ENCODE data around the gene LCN15. TPM values are rescaled to one million over a fixed set of nuclear protein-coding genes. Genes with fewer than 3 reads are reported as not detected.
A peak's percentile ranks its signal among the peaks of the same experiment; 100 is the strongest.

Gene LCN15
- total RNA-seq, 4 donors from 2014 or later = 6.4 to 11.9 TPM; not detected in 2

DNA sequence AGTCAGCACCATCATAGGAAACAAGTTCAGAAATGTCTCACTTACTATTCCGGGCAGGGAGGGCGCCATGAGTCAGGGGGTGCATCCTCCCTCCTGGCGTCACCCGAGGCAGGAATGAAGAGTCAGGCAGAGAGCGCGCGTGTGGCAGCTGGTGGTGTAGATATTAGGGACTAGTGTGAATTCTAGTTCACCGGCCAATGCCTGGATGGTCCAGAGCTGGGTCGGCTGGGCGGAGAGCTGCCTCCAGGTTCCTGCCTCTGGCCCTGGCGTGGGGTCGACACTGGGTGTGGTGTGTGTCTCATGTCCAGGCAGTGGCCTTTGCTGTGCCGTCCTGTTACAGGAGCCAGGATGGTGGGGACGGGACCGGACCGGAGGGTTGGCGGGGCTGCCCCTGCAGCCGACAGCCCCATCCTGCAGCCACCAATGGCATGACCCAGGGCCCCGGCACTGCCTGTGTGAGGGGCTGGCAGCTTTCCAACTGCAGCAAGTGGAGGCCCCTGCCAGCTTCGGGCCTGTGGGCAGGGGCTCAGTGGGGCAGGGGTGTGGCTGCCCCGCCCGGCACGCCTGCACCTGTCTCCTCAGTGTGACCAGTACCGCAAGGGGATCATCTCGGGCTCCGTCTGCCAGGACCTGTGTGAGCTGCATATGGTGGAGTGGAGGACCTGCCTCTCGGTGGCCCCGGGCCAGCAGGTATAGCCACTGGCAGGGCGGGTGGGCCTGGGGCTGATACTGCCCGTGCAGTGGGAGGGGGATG, 42.8 kb downstream of the LCN15 start:
- DNase-seq = no peak
- Histone ChIP-seq H3K4me3 (no peak overlapping the region), H3K27ac (peak overlapping the region in 1 of 4 donors; percentile 31), H3K36me3 (peaks cover 0 to 22% (median 9%) of the 10 kb centered on the region in 4 donors), H3K4me1 (peaks cover 12 to 34% (median 25%) of the 10 kb centered on the region in 4 donors), H3K27me3 (peaks cover 19% of the 10 kb centered on the region), H3K9me3 (no peaks in the 10 kb centered on the region)
- intact Hi-C loops (cut with DNase I; ENCODE audit: low total_unique reads) = loop anchor here (1.0 kb wide), 1 partner anchor 46 kb away; no protein-coding TSS in a partner anchor
- no peak for TF ChIP-seq POLR2A (IDR thresholded peaks at IDR 0.05)
- peak in 2 of 3 donors; percentile 7 to 29 for TF ChIP-seq POLR2AphosphoS5 (IDR thresholded peaks at IDR 0.05)
- in situ Hi-C loops (cut with MboI; ENCODE audit: low pct_ligation_motif_present in 1 of 4, low pct_unique_long_range_greater_than_20kb in 1 of 4, low sequenced_read_pairs in 3 of 4) = no loop called here
- WGBS, 2 donors (ENCODE audit: low coverage in 1 of 2) = 60 to 69% methylated on average over 3 to 27 of the region's 30 CpGs

DNA sequence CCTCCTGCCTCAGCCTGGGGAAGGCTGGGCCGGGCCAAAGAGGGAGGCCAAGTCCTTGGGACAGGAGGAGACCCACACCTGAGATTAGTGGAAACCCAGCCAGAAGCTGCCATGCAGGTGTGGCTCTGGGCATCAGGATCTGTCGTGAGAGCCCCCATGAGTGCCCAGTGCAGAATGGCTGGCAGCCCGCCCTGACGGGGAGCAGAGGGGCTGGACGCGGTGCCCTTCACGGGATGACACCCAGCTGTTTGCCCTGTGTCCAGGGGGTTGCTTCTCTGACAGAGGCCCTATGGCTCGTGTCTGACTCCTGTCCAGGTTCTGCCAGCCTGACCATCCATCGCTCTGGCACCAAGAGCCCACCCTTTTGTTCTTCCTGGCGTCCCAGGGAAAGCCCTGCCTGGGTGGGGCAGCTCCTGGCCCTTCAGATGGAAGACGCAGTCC, 43.4 kb downstream of the LCN15 start:
- no peak for TF ChIP-seq POLR2AphosphoS5 (IDR thresholded peaks at IDR 0.05)
- TF ChIP-seq EP300 (IDR thresholded peaks at IDR 0.05; ENCODE audit: low read depth) = no peak
- no peak for TF ChIP-seq POLR2A (IDR thresholded peaks at IDR 0.05)
- TF ChIP-seq, protein P1, sequence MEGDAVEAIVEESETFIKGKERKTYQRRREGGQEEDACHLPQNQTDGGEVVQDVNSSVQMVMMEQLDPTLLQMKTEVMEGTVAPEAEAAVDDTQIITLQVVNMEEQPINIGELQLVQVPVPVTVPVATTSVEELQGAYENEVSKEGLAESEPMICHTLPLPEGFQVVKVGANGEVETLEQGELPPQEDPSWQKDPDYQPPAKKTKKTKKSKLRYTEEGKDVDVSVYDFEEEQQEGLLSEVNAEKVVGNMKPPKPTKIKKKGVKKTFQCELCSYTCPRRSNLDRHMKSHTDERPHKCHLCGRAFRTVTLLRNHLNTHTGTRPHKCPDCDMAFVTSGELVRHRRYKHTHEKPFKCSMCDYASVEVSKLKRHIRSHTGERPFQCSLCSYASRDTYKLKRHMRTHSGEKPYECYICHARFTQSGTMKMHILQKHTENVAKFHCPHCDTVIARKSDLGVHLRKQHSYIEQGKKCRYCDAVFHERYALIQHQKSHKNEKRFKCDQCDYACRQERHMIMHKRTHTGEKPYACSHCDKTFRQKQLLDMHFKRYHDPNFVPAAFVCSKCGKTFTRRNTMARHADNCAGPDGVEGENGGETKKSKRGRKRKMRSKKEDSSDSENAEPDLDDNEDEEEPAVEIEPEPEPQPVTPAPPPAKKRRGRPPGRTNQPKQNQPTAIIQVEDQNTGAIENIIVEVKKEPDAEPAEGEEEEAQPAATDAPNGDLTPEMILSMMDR (IDR thresholded peaks at IDR 0.05) = no peak
- Histone ChIP-seq H3K27ac (peak overlapping the region in 3 of 4 donors; percentile 8 to 55 (median 18)), H3K27me3 (peaks cover 23% of the 10 kb centered on the region), H3K4me3 (no peak overlapping the region), H3K9me3 (no peaks in the 10 kb centered on the region), H3K4me1 (peaks cover 6 to 28% (median 19%) of the 10 kb centered on the region in 4 donors), H3K36me3 (peaks cover 0 to 22% (median 7%) of the 10 kb centered on the region in 4 donors)
- DNase-seq = no peak
- in situ Hi-C loops (cut with MboI; ENCODE audit: low pct_ligation_motif_present in 1 of 4, low pct_unique_long_range_greater_than_20kb in 1 of 4, low sequenced_read_pairs in 3 of 4) (no loop called here), intact Hi-C loops (cut with DNase I; ENCODE audit: low total_unique reads) (no loop called here)
- WGBS, 2 donors (ENCODE audit: low coverage in 1 of 2) = 71% methylated on average over 5 of the region's 11 CpGs; no CpG with 5 or more reads in 1 of the 2 donors

DNA sequence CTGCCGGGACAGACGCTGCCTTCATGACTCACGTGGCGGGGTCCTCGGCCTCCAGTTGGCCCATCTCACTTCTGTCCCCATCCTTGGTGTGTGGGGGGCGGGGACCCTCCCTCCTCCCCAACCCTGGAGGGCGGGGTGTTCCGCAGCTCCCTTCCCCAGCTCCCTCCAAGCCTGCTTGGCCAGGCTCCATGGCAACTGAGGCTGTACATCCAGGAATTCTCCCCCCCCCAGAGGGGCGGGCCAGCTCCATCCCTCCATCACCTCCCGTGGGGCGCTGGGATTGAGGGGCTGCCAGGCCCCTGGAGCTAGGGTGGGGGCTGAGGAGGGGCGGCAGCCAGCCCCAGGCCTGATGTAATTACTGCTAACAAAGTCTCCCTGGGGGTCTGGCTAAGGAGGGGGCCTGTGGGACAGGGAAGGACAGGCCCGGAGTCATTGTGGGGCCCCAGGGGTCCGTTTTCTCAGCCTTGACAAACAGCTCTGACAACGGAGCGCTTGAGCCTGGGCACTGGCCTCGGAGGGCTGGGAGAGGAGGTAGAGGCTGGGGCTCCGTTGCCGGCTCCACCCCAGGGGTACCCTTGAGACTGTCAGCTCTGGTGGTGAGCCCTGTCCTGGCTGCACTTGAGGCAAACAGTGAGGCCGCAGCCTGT, 43.9 kb downstream of the LCN15 start:
- in situ Hi-C loops (cut with MboI; ENCODE audit: low pct_ligation_motif_present in 1 of 4, low pct_unique_long_range_greater_than_20kb in 1 of 4, low sequenced_read_pairs in 3 of 4) = no loop called here
- H3K27me3 ChIP-seq = peaks cover 28% of the 10 kb centered on the region
- peaks cover 0 to 16% (median 6%) of the 10 kb centered on the region in 4 donors for H3K36me3 ChIP-seq
- no peak for DNase-seq
- no peak for TF ChIP-seq POLR2AphosphoS5 (IDR thresholded peaks at IDR 0.05)
- no peak for TF ChIP-seq POLR2A (IDR thresholded peaks at IDR 0.05)
- TF ChIP-seq EP300 (IDR thresholded peaks at IDR 0.05; ENCODE audit: low read depth) = no peak
- 44% methylated on average over 16 of the region's 20 CpGs; no CpG with 5 or more reads in 1 of the 2 donors for WGBS, 2 donors (ENCODE audit: low coverage in 1 of 2)
- H3K4me1 ChIP-seq = peaks cover 5 to 22% (median 18%) of the 10 kb centered on the region in 4 donors
- no peak overlapping the region for H3K4me3 ChIP-seq
- H3K27ac ChIP-seq = peak overlapping the region in 3 of 4 donors; percentile 8 to 55 (median 18)
- intact Hi-C loops (cut with DNase I; ENCODE audit: low total_unique reads) = no loop called here
- H3K9me3 ChIP-seq = no peaks in the 10 kb centered on the region

DNA sequence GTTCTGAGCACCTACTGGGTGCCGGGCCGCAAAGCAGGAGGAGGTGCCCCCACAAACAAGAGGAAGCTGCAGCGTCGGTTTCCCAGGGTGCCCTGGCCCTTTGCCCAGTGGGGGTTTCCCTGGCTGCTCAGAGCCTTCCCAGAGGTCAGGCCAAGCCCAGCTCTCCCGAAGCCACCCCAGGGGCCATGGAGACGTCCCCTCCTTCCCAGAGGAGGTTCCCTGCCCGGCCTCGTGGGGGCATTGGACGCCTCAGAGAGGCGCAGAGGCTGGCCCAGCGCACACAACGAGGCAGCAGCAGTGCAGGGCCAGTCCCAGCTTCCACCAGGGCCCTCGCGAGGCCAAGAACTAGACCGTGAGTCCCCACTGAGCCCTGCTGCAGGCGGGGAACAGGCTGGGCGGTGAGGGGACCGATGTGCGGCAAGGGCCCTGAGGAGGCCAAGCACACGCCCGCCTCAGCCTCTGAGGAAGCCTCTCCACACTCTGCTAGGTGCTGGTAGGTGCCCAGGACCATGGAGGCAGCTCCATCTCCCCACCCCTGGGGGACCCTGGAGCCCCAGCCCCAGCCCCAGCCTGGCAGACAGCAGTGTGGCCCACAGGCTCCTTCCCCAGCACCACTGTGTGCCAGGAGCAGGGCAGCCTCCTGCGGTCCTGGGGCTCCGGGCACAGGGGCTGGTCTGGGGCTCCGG, 45.0 kb downstream of the LCN15 start:
- DNase-seq = no peak
- WGBS, 2 donors (ENCODE audit: low coverage in 1 of 2) = 48% methylated on average over 18 of the region's 24 CpGs; no CpG with 5 or more reads in 1 of the 2 donors
- Histone ChIP-seq H3K36me3 (peaks cover 0 to 11% (median 4%) of the 10 kb centered on the region in 4 donors), H3K27me3 (peaks cover 39% of the 10 kb centered on the region), H3K4me1 (peaks cover 5 to 22% (median 18%) of the 10 kb centered on the region in 4 donors), H3K4me3 (no peak overlapping the region), H3K9me3 (no peaks in the 10 kb centered on the region), H3K27ac (peak overlapping the region in 1 of 4 donors; percentile 37)
- no peak for TF ChIP-seq EP300 (IDR thresholded peaks at IDR 0.05; ENCODE audit: low read depth)
- TF ChIP-seq, protein P1 (IDR thresholded peaks at IDR 0.05) = no peak
- TF ChIP-seq POLR2A (IDR thresholded peaks at IDR 0.05) = no peak
- TF ChIP-seq POLR2AphosphoS5 (IDR thresholded peaks at IDR 0.05) = no peak
- intact Hi-C loops (cut with DNase I; ENCODE audit: low total_unique reads) (no loop called here), in situ Hi-C loops (cut with MboI; ENCODE audit: low pct_ligation_motif_present in 1 of 4, low pct_unique_long_range_greater_than_20kb in 1 of 4, low sequenced_read_pairs in 3 of 4) (no loop called here)

All from transverse colon (tissue), 4 donors.